Gastroesophageal sphincter (tissue), 4 donors: ENCODE results near the gene PDE8A. TPM values are rescaled to one million over a fixed set of nuclear protein-coding genes. Genes with fewer than 3 reads are reported as not detected.

Experiments used
- ATAC-seq: fragments of 150-250 bp; one replicate; pipeline ENCODE4 v1.9.1; 2016; ENCODE audit warnings: mild to moderate bottlenecking, moderate library complexity
- H3K27ac ChIP-seq, 4 donors: fragments of 200-600 bp; sonication (generic) in 3 of 4; 1 replicate in 3 of 4; 2 replicates in 1 of 4; pipeline ENCODE4 v1.5.1; 2016 to 2019
- H3K27me3 ChIP-seq: fragments of 200-600 bp; sonication (generic); one replicate; pipeline ENCODE4 v1.5.1; 2019
- H3K36me3 ChIP-seq, 2 donors: fragments of 200-600 bp; sonication (generic); one replicate each; pipeline ENCODE4 v1.5.1; 2019; ENCODE audit warnings: control low read depth in 1 of 2
- H3K4me1 ChIP-seq, 3 donors: fragments of 200-600 bp; sonication (generic); 1 replicate in 2 of 3; 2 replicates in 1 of 3; pipeline ENCODE4 v1.5.1; 2016 to 2019; ENCODE audit warnings: control low read depth in 2 of 3
- H3K4me3 ChIP-seq, 2 donors: fragments of 200-600 bp; sonication (generic); one replicate each; pipeline ENCODE4 v1.5.1; 2019; ENCODE audit warnings: mild to moderate bottlenecking in 1 of 2, moderate library complexity in 1 of 2
- H3K9me3 ChIP-seq, 3 donors: fragments of 200-600 bp; sonication (generic); one replicate each; pipeline ENCODE4 v1.5.1; 2017 to 2019; ENCODE audit warnings: control low read depth in 2 of 3
- CTCF ChIP-seq, 4 experiments: fragments of 200-600 bp in 2 of 4; fragments of 450-650 bp in 2 of 4; sonication (generic) in 1 of 4; IDR thresholded peaks; one replicate each; pipeline ENCODE4 v1.5.1; 2017 to 2019; ENCODE audit warnings: antibody characterized with exemption in 4 of 4, mild to moderate bottlenecking in 2 of 4, moderate library complexity in 2 of 4
- EP300 ChIP-seq: sonication (generic); formaldehyde crosslinking; IDR thresholded peaks from one replicate; pipeline ENCODE4 v1.6.1; 2017; ENCODE audit warnings: antibody characterized with exemption, mild to moderate bottlenecking
- POLR2A ChIP-seq, 2 donors: fragments of 450-650 bp; IDR thresholded peaks; one replicate each; pipeline ENCODE4 v1.6.1; 2017; ENCODE audit warnings: antibody characterized with exemption in 2 of 2, mild to moderate bottlenecking in 2 of 2, moderate library complexity in 1 of 2
- POLR2AphosphoS5 ChIP-seq: sonication (generic); formaldehyde crosslinking; IDR thresholded peaks from one replicate; pipeline ENCODE4 v1.6.1; 2017; ENCODE audit warnings: antibody characterized with exemption
- WGBS, 2 donors: methylation state at CpG; one replicate each; pipeline ENCODE4 v1.1.5; 2018; ENCODE audit warnings: low coverage in 1 of 2; 5-methylcytosine and 5-hydroxymethylcytosine counted together
- total RNA-seq, 4 donors: library from RNA; depleted of rRNA; stranded (reverse); fragments of >200 nt; gene quantifications; one replicate each; pipeline ENCODE4 v1.1.0, GENCODE V29; 2016

Gene PDE8A
- total RNA-seq, 4 donors from 2014 or later = 34.6 to 73.2 (median 56.2) TPM

- H3K36me3 ChIP-seq = peaks cover 0 to 95% of the 10 kb centered on the region in 2 donors
- TF ChIP-seq POLR2A (IDR thresholded peaks at IDR 0.05) (no peak), POLR2AphosphoS5 (no peak), EP300 (no peak), CTCF (IDR thresholded peaks at IDR 0.05) (no peak)
- no peaks in the 10 kb centered on the region for H3K9me3 ChIP-seq
- H3K4me3 ChIP-seq = no peak overlapping the region
- no peaks in the 10 kb centered on the region for H3K4me1 ChIP-seq
- WGBS, 2 donors = 90 to 98% methylated on average over 5 to 6 of the region's 6 CpGs
- no peak for ATAC-seq
- H3K27ac ChIP-seq = no peak overlapping the region
- no peaks in the 10 kb centered on the region for H3K27me3 ChIP-seq
Measured at GRCh38 chr15:85095566-85095965, 113.9 kb downstream of the PDE8A start.

DNA sequence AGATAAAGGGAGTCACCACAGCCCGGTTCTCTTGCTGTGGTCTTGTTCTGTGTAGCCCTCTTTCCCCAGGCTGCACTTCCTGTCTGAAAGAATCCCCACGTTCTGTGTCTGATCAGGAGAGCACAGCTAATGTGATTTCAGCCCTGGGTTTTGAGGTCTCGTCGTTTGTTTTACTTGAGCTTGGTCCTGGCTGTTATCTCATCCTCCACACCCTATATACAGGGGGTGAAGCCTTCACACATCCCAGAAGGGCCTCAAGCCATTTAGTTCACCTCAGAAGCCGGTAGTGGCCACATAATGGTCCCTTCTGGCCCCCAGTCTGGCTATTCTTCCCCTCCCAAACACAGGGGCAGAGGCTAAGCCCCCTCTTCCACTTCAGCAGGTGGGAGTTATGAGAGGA, 115.6 kb downstream of the PDE8A start:
- H3K27ac ChIP-seq = no peak overlapping the region
- H3K9me3 ChIP-seq = no peaks in the 10 kb centered on the region
- no peak for TF ChIP-seq POLR2AphosphoS5
- no peak for TF ChIP-seq EP300
- TF ChIP-seq POLR2A (IDR thresholded peaks at IDR 0.05) = no peak
- TF ChIP-seq CTCF (IDR thresholded peaks at IDR 0.05) = no peak
- no peaks in the 10 kb centered on the region for H3K4me1 ChIP-seq
- 40 to 67% methylated on average over 3 to 4 of the region's 5 CpGs for WGBS, 2 donors
- no peak overlapping the region for H3K4me3 ChIP-seq
- H3K36me3 ChIP-seq = peaks cover 0 to 89% of the 10 kb centered on the region in 2 donors
- H3K27me3 ChIP-seq = no peaks in the 10 kb centered on the region
- ATAC-seq = no peak

- TF ChIP-seq POLR2AphosphoS5 (no peak), CTCF (IDR thresholded peaks at IDR 0.05) (no peak), EP300 (no peak), POLR2A (IDR thresholded peaks at IDR 0.05) (no peak)
- Histone ChIP-seq H3K4me3 (no peak overlapping the region), H3K36me3 (peaks cover 0 to 84% of the 10 kb centered on the region in 2 donors), H3K27me3 (no peaks in the 10 kb centered on the region), H3K9me3 (no peaks in the 10 kb centered on the region), H3K27ac (no peak overlapping the region), H3K4me1 (no peaks in the 10 kb centered on the region)
- no peak for ATAC-seq
- WGBS, 2 donors = 58% methylated on average over 2 of the region's 2 CpGs; no CpG with 5 or more reads in 1 of the 2 donors
Measured at GRCh38 chr15:85097725-85098124, 116.1 kb downstream of the PDE8A start.

GRCh38 chr15:85099195-85099803, 117.6 kb downstream of the PDE8A start:
- H3K36me3 ChIP-seq = peaks cover 0 to 77% of the 10 kb centered on the region in 2 donors

More at GRCh38 chr15:85099195-85099803, 117.6 kb downstream of the PDE8A start:
- no peaks in the 10 kb centered on the region for H3K27me3 ChIP-seq
- H3K4me1 ChIP-seq = no peaks in the 10 kb centered on the region
- no peaks in the 10 kb centered on the region for H3K9me3 ChIP-seq
- H3K27ac ChIP-seq = no peak overlapping the region
- TF ChIP-seq EP300 (no peak), POLR2AphosphoS5 (no peak), CTCF (IDR thresholded peaks at IDR 0.05) (no peak), POLR2A (IDR thresholded peaks at IDR 0.05) (no peak)
- H3K4me3 ChIP-seq = no peak overlapping the region
- 79 to 90% methylated on average over 5 to 10 of the region's 10 CpGs for WGBS, 2 donors
- ATAC-seq = no peak
